Heart right ventricle (tissue), 16 donors: Measurements from ENCODE around the gene NPAS2. TPM values are rescaled to one million over a fixed set of nuclear protein-coding genes. Genes with fewer than 3 reads are reported as not detected.

ENCODE experiments used
- ATAC-seq, 8 donors: fragments of 200-7000 bp; cut with Tn5 transposase; one replicate each; pipeline ENCODE4 v1.9.1; 2020; ENCODE audit warnings: mild to moderate bottlenecking in 8 of 8, moderate library complexity in 8 of 8, moderate number of reproducible peaks in 1 of 8
- DNase-seq, 2 donors: peaks; one replicate each; pipeline ENCODE4 v3.0.0-alpha.2; 2020
- H3K27ac ChIP-seq, 10 donors: fragments of 200-600 bp; sonication (generic) in 2 of 10; one replicate each; pipeline versions ENCODE4 v1.5.0 to v1.8.0; 2020 to 2022; ENCODE audit warnings: mild to moderate bottlenecking in 3 of 10
- H3K27me3 ChIP-seq, 7 donors: fragments of 200-600 bp; one replicate each; pipeline ENCODE4 v1.8.0; 2021 to 2022; ENCODE audit warnings: mild to moderate bottlenecking in 2 of 7
- H3K36me3 ChIP-seq, 9 donors: fragments of 200-600 bp; sonication (generic) in 1 of 9; one replicate each; pipeline versions ENCODE4 v1.5.0 to v1.8.0; 2020 to 2022; ENCODE audit warnings: mild to moderate bottlenecking in 2 of 9
- H3K4me1 ChIP-seq, 9 donors: fragments of 200-600 bp; sonication (generic) in 1 of 9; one replicate each; pipeline versions ENCODE4 v1.5.0 to v1.8.0; 2020 to 2022; ENCODE audit warnings: mild to moderate bottlenecking in 4 of 9
- H3K4me3 ChIP-seq, 10 donors: fragments of 200-600 bp; sonication (generic) in 2 of 10; one replicate each; pipeline versions ENCODE4 v1.5.0 to v1.8.0; 2020 to 2022; ENCODE audit warnings: mild to moderate bottlenecking in 7 of 10, moderate library complexity in 2 of 10
- H3K9me3 ChIP-seq, 11 donors: fragments of 200-600 bp in 10 of 11; sonication (generic) in 2 of 11; one replicate each; pipeline versions ENCODE4 v1.5.0 to v1.8.0; 2013 to 2022; ENCODE audit warnings: mild to moderate bottlenecking in 2 of 11, control low read depth in 1 of 11, moderate library complexity in 1 of 11
- WGBS, 2 donors: extraction: QIAGEN DNeasy Blood & Tissue Kit; methylation state at CpG; one replicate each; pipeline ENCODE4 v1.1.7; 2013; ENCODE audit warnings: inconsistent platforms in 1 of 2; 5-methylcytosine and 5-hydroxymethylcytosine counted together
- intact Hi-C, 10 donors: fragments of 100-400 bp; cut with DNase I; formaldehyde crosslinking; loops; one replicate each; pipeline versions ENCODE4 v1.11.1 to v1.14.2; 2022
- polyA plus RNA-seq, 2 donors: library from polyadenylated mRNA; stranded (reverse); fragments of 200-250 nt; gene quantifications; one replicate each; pipeline ENCODE4 v1.2.3, GENCODE V29; 2013
- total RNA-seq, 10 donors: library from RNA; stranded (reverse); fragmentation: NEBNext Ultra II Directional in 3 of 10; extraction: Animal tissue kit (Norgen Biotek cat#: 25700) in 3 of 10; gene quantifications; one replicate each; pipeline versions ENCODE4 v1.2.1 to v1.2.4, GENCODE V29; 2021 to 2023
- TF ChIP-seq, protein P1 (sequence below), 9 donors: fragments of 200-600 bp; sonication (generic) in 2 of 9; IDR thresholded peaks; one replicate each; pipeline versions ENCODE4 v1.5.0 to v1.8.0; 2021 to 2022; ENCODE audit warnings: antibody characterized with exemption in 9 of 9, mild to moderate bottlenecking in 5 of 9, moderate library complexity in 1 of 9
- donor health status: Arrhythmogenic right ventricular cardiomyopathy.
- donor health status: ischemic (EF 13 %, LVEDD 7.1; RV severe dilation, severe dysfunction).
- donor health status: healthy with polysubstance abuse.
- donor health status: DM: no; HTN: yes; CAD: no.
- donor health status: DM: no; HTN: no; CAD: no.
- donor health status: ischemic (EF 25% LVEDD 6.9; RV normal size, moderate dysfunction).
- donor health status: ischemic (EF 25% LVEDD 5.7; RV mildly dilated, moderate dysfunction).
- donor health status: healthy.
- donor health status: DM: yes; HTN: yes; CAD: no.
- donor health status: Ischemic cardiomyopathy.
- donor health status: ischemic (EF 35%, LVEDD 5.7; RV mildly dilated, moderate dysfunction).
- donor health status: nonischemic (EF 11% LVEDD 7.7; RV severe dilation, severe dysfunction).
- donor health status: DM: yes; HTN: yes; CAD: no.
- donor health status: PGD.
- donor health status: ischemic (EF 29% LVEDD 5.4; RV normal size, mild dysfunction).
- donor health status: nonischemic (EF 23%, LVEDD 6.1; RV moderate dilation, normal function).

NPAS2 gene
- total and polyA plus RNA-seq, 12 donors = 32.1 to 70.1 (median 41.2) TPM

DNA sequence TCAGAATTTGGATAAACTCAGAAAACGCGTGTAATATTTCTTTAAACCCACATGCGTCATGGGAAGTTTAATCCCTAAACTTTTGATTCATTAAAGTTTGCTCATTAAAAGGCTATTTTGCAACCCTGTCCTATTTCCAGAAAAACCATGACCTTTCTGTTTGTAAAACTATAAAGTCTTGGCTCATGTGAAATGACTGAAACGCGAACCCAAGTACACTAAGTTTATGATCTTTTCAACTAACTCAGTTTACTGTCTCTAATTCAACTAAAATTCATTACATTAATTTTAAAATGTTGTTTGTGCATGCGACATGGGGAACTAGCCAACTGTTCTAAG is 178.3 kb downstream of the NPAS2 start:
- 89% methylated on average over 6 of the region's 6 CpGs for WGBS, 2 donors
- peaks cover 0 to 17% (median 10%) of the 10 kb centered on the region in 9 donors for H3K4me1 ChIP-seq
- TF ChIP-seq, protein P1, sequence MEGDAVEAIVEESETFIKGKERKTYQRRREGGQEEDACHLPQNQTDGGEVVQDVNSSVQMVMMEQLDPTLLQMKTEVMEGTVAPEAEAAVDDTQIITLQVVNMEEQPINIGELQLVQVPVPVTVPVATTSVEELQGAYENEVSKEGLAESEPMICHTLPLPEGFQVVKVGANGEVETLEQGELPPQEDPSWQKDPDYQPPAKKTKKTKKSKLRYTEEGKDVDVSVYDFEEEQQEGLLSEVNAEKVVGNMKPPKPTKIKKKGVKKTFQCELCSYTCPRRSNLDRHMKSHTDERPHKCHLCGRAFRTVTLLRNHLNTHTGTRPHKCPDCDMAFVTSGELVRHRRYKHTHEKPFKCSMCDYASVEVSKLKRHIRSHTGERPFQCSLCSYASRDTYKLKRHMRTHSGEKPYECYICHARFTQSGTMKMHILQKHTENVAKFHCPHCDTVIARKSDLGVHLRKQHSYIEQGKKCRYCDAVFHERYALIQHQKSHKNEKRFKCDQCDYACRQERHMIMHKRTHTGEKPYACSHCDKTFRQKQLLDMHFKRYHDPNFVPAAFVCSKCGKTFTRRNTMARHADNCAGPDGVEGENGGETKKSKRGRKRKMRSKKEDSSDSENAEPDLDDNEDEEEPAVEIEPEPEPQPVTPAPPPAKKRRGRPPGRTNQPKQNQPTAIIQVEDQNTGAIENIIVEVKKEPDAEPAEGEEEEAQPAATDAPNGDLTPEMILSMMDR (IDR thresholded peaks at IDR 0.05) = no peak
- no peaks in the 10 kb centered on the region for H3K9me3 ChIP-seq
- intact Hi-C loops = no loop called here
- no peak overlapping the region for H3K27ac ChIP-seq
- no peak for DNase-seq
- ATAC-seq = no peak
- peaks cover 0 to 39% (median 2%) of the 10 kb centered on the region in 9 donors for H3K36me3 ChIP-seq
- H3K27me3 ChIP-seq = no peaks in the 10 kb centered on the region
- H3K4me3 ChIP-seq = no peak overlapping the region

- intact Hi-C loops = no loop called here
- 93 to 99% methylated on average over 2 of the region's 2 CpGs for WGBS, 2 donors
- H3K27me3 ChIP-seq = no peaks in the 10 kb centered on the region
- ATAC-seq (no peak), DNase-seq (no peak)
- H3K4me3 ChIP-seq = no peak overlapping the region
- TF ChIP-seq, protein P1 (IDR thresholded peaks at IDR 0.05) = no peak
- no peak overlapping the region for H3K27ac ChIP-seq
- no peaks in the 10 kb centered on the region for H3K9me3 ChIP-seq
- peaks cover 0 to 39% (median 20%) of the 10 kb centered on the region in 9 donors for H3K36me3 ChIP-seq
- H3K4me1 ChIP-seq = peaks cover 4 to 29% (median 25%) of the 10 kb centered on the region in 9 donors
Observed at GRCh38 chr2:100999995-101000394, 180.1 kb downstream of the NPAS2 start.

- intact Hi-C loops = loop anchor here in 1 of 10 donors (2.0 kb wide), 1 partner anchor 151 kb away; no protein-coding TSS in a partner anchor
- TF ChIP-seq, protein P1 (IDR thresholded peaks at IDR 0.05) = no peak
Observed at GRCh38 chr2:101001691-101002561, 182.0 kb downstream of the NPAS2 start, which contains the start of gene RPL31. TSS of gene RPL31 (plus strand) at chr2:101002289. CDS start at chr2:101002702, 413 bp downstream.

GRCh38 chr2:101002562-101003277 is 182.8 kb downstream of the NPAS2 start:
- DNase-seq (no peak), ATAC-seq (peak in 5 of 8 donors; percentile 3 to 41 (median 15))
- intact Hi-C loops = loop anchor here in 1 of 10 donors (2.0 kb wide), 1 partner anchor 150 kb away; no protein-coding TSS in a partner anchor
- TF ChIP-seq, protein P1 (IDR thresholded peaks at IDR 0.05) = no peak
- H3K27ac ChIP-seq = peak overlapping the region; percentile 37 to 93 (median 84)
- no peaks in the 10 kb centered on the region for H3K9me3 ChIP-seq
- 2% methylated on average over 26 of the region's 26 CpGs for WGBS, 2 donors
- H3K36me3 ChIP-seq = peaks cover 0 to 47% (median 46%) of the 10 kb centered on the region in 9 donors
- H3K4me3 ChIP-seq = peak overlapping the region; percentile 68 to 94 (median 82)
- H3K4me1 ChIP-seq = peaks cover 4 to 41% (median 25%) of the 10 kb centered on the region in 9 donors
- no peaks in the 10 kb centered on the region for H3K27me3 ChIP-seq

More at GRCh38 chr2:101001691-101002561, 182.0 kb downstream of the NPAS2 start, which contains the start of gene RPL31:
- Histone ChIP-seq H3K27ac (peak within 1 kb of the TSS; percentile 37 to 93 (median 84)), H3K27me3 (no peaks in the 10 kb centered on the region), H3K4me1 (peaks cover 4 to 41% (median 25%) of the 10 kb centered on the region in 9 donors), H3K9me3 (no peaks in the 10 kb centered on the region), H3K36me3 (peaks cover 0 to 40% (median 38%) of the 10 kb centered on the region in 9 donors), H3K4me3 (peak within 1 kb of the TSS; percentile 68 to 94 (median 82))
- 2 to 3% methylated on average over 59 of the region's 59 CpGs for WGBS, 2 donors
- ATAC-seq = peak; percentile 95 to 99 (median 98)
- peak; percentile 96 to 98 for DNase-seq
